ENCODE measurements around the gene OR2G6. TPM values are rescaled to one million over a fixed set of nuclear protein-coding genes. Genes with fewer than 3 reads are reported as not detected.

Gene OR2G6
- total and polyA plus RNA-seq, 9 of the 15 experiments (the other 6 are each of a cell fraction or from before 2014, with no cell fraction given) = not detected

DNA sequence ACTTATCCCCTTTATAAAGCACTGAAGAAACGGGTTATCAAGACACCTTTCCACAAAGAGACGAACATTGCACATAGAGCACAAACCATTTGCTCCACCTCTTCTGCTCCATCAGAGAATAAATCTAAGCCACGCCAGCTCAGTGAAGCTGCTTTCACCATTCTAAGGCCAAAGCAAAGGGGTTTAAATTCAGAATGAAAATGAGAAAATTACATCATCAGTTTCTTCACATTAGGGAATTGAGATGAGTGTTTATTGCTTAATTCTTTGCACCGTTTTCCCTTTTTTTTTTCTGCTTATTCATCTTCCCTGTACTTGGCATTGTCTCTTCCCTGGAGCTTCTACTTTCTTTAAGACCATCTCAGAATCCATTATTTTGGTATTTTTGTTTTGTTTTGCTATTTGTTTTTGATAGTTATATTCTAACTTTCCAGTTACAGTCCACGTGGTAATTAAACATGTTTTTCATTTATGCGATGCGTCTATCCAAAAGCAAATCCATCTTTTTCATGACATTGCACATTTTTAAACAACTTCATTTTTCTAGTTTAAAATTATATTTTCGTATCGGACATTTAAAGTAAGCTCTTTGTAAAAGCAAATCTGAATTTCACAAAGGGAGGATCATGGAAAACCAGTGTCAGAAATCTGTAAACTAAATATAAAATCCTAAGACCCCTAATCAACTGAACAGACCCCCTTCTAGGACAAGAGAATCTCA lies 68.5 kb downstream of the OR2G6 start:
- intact Hi-C loops (cut with micrococcal nuclease) = no loop called here
- 0% methylated on average over 6 of the region's 9 CpGs for WGBS (ENCODE audit: insufficient coverage, low coverage, missing lambda C conversion rate)
- FAIRE-seq = no peak

More for the DNA sequence above, 68.5 kb downstream of the OR2G6 start:
- no peaks in the 10 kb centered on the region for H3K9me3 ChIP-seq (replicated peaks; ENCODE audit: control insufficient read depth, insufficient read depth, low read depth, low read length)
- ChIA-PET CTCF (ENCODE audit: low intra/inter-chr PET ratio) (no interaction called here), POLR2A (no interaction called here)
- H2AFZ ChIP-seq (ENCODE audit: low read depth, low read length) = no peak overlapping the region
- H3K4me3 ChIP-seq = no peak overlapping the region
- H3K4me1 ChIP-seq (replicated peaks in 1 of 2; ENCODE audit: control insufficient read depth in 2 of 2, insufficient read depth in 2 of 2, low read length in 2 of 2) = no peaks in the 10 kb centered on the region
- H3K9ac ChIP-seq (ENCODE audit: insufficient read depth in 1 of 2, low read depth in 2 of 2, low read length in 2 of 2) = no peak overlapping the region
- no peak overlapping the region for H3K4me2 ChIP-seq (ENCODE audit: insufficient read depth, low read length)
- no peak for TF ChIP-seq TFAM (CRISPR knock-in tag; conservative IDR thresholded peaks at IDR 0.05)
- TF ChIP-seq, protein P1, sequence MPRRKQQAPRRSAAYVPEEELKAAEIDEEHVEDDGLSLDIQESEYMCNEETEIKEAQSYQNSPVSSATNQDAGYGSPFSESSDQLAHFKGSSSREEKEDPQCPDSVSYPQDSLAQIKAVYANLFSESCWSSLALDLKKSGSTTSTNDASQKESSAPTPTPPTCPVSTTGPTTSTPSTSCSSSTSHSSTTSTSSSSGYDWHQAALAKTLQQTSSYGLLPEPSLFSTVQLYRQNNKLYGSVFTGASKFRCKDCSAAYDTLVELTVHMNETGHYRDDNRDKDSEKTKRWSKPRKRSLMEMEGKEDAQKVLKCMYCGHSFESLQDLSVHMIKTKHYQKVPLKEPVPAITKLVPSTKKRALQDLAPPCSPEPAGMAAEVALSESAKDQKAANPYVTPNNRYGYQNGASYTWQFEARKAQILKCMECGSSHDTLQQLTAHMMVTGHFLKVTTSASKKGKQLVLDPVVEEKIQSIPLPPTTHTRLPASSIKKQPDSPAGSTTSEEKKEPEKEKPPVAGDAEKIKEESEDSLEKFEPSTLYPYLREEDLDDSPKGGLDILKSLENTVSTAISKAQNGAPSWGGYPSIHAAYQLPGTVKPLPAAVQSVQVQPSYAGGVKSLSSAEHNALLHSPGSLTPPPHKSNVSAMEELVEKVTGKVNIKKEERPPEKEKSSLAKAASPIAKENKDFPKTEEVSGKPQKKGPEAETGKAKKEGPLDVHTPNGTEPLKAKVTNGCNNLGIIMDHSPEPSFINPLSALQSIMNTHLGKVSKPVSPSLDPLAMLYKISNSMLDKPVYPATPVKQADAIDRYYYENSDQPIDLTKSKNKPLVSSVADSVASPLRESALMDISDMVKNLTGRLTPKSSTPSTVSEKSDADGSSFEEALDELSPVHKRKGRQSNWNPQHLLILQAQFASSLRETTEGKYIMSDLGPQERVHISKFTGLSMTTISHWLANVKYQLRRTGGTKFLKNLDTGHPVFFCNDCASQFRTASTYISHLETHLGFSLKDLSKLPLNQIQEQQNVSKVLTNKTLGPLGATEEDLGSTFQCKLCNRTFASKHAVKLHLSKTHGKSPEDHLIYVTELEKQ (CRISPR knock-in tag; IDR thresholded peaks at IDR 0.05) = no peak
- in situ Hi-C loops (cut with MboI) = no loop called here
- no peaks in the 10 kb centered on the region for H4K20me1 ChIP-seq (replicated peaks; ENCODE audit: control insufficient read depth, insufficient read depth, low read length)
- DNase-seq (ENCODE audit: extremely low read depth in 1 of 4, low spot score in 3 of 4) = no peak
- no peaks in the 10 kb centered on the region for H3K9me1 ChIP-seq (ENCODE audit: control insufficient read depth, insufficient read depth, low read length)
- no peaks in the 10 kb centered on the region for H3K36me3 ChIP-seq (ENCODE audit: control insufficient read depth, insufficient read depth, low read length)
- H3K27ac ChIP-seq (ENCODE audit: extremely low read depth, low read depth, low read length) = no peak overlapping the region
- BruUV-seq (replicated peaks) = no TSS peak
- no peaks in the 10 kb centered on the region for H3K27me3 ChIP-seq (ENCODE audit: control insufficient read depth in 2 of 2, insufficient read depth in 2 of 2, low read length in 2 of 2)
- ATAC-seq = no peak
- no peaks in the 10 kb centered on the region for H3K79me2 ChIP-seq (ENCODE audit: control insufficient read depth, insufficient read depth, low read length)

Other genes starting within 250 kb of the OR2G6 start
Only the 7 nearest of the 18 such genes appear.
- gene OR2T1, start 105.0 kb upstream of the OR2G6 start, total RNA-seq (2014; rRNA removed) = not detected in 2 replicates
- not detected in 2 replicates for gene OR2T1, start 105.0 kb upstream of the OR2G6 start, total RNA-seq (2014; rRNA removed; fragmentation: Illumina TruSeq; extraction: Trizol)
- not detected in 2 replicates for gene OR2T1, start 105.0 kb upstream of the OR2G6 start, total RNA-seq (2015; rRNA removed; fragmentation: Illumina TruSeq; extraction: Trizol)
- not detected in 2 replicates for gene OR2T1, start 105.0 kb upstream of the OR2G6 start, total RNA-seq (2021)
- gene OR2T1, start 105.0 kb upstream of the OR2G6 start, polyA plus RNA-seq (2011; rRNA removed) = not detected in 2 replicates
- not detected in 2 replicates for gene OR2T1, start 105.0 kb upstream of the OR2G6 start, polyA plus RNA-seq (2014; fragmentation: Illumina TruSeq; extraction: Trizol)
- gene OR2T1, start 105.0 kb upstream of the OR2G6 start, polyA plus RNA-seq (2014; fragmentation: Nextera tagmentation; extraction: Ambion mirVana) = not detected
- gene OR2T1, start 105.0 kb upstream of the OR2G6 start, polyA plus RNA-seq (2014; rRNA removed) = not detected in 2 replicates
- not detected in 2 replicates for gene OR2T2, start 62.4 kb upstream of the OR2G6 start, total RNA-seq (2014; rRNA removed)
- not detected in 2 replicates for gene OR2T2, start 62.4 kb upstream of the OR2G6 start, total RNA-seq (2014; rRNA removed; fragmentation: Illumina TruSeq; extraction: Trizol)
- not detected in 2 replicates for gene OR2T2, start 62.4 kb upstream of the OR2G6 start, total RNA-seq (2015; rRNA removed; fragmentation: Illumina TruSeq; extraction: Trizol)
- not detected in 2 replicates for gene OR2T2, start 62.4 kb upstream of the OR2G6 start, total RNA-seq (2021)
- not detected in 2 replicates for gene OR2T2, start 62.4 kb upstream of the OR2G6 start, polyA plus RNA-seq (2011; rRNA removed)
- not detected in 2 replicates for gene OR2T2, start 62.4 kb upstream of the OR2G6 start, polyA plus RNA-seq (2014; fragmentation: Illumina TruSeq; extraction: Trizol)
- not detected for gene OR2T2, start 62.4 kb upstream of the OR2G6 start, polyA plus RNA-seq (2014; fragmentation: Nextera tagmentation; extraction: Ambion mirVana)
- not detected in 2 replicates for gene OR2T2, start 62.4 kb upstream of the OR2G6 start, polyA plus RNA-seq (2014; rRNA removed)
- gene OR2T3, start 34.7 kb upstream of the OR2G6 start, total RNA-seq (2014; rRNA removed) = not detected in 2 replicates
- gene OR2T3, start 34.7 kb upstream of the OR2G6 start, total RNA-seq (2014; rRNA removed; fragmentation: Illumina TruSeq; extraction: Trizol) = not detected in 2 replicates
- gene OR2T3, start 34.7 kb upstream of the OR2G6 start, total RNA-seq (2015; rRNA removed; fragmentation: Illumina TruSeq; extraction: Trizol) = not detected in 2 replicates
- not detected in 2 replicates for gene OR2T3, start 34.7 kb upstream of the OR2G6 start, total RNA-seq (2021)
- gene OR2T3, start 34.7 kb upstream of the OR2G6 start, polyA plus RNA-seq (2011; rRNA removed) = not detected in 2 replicates
- not detected in 2 replicates for gene OR2T3, start 34.7 kb upstream of the OR2G6 start, polyA plus RNA-seq (2014; fragmentation: Illumina TruSeq; extraction: Trizol)
- not detected for gene OR2T3, start 34.7 kb upstream of the OR2G6 start, polyA plus RNA-seq (2014; fragmentation: Nextera tagmentation; extraction: Ambion mirVana)
- gene OR2T3, start 34.7 kb upstream of the OR2G6 start, polyA plus RNA-seq (2014; rRNA removed) = not detected in 2 replicates
- not detected in 2 replicates for gene OR2T5, start 19.5 kb upstream of the OR2G6 start, total RNA-seq (2014; rRNA removed)
- gene OR2T5, start 19.5 kb upstream of the OR2G6 start, total RNA-seq (2014; rRNA removed; fragmentation: Illumina TruSeq; extraction: Trizol) = not detected in 2 replicates
- gene OR2T5, start 19.5 kb upstream of the OR2G6 start, total RNA-seq (2015; rRNA removed; fragmentation: Illumina TruSeq; extraction: Trizol) = not detected in 2 replicates
- not detected in 2 replicates for gene OR2T5, start 19.5 kb upstream of the OR2G6 start, total RNA-seq (2021)
- not detected in 2 replicates for gene OR2T5, start 19.5 kb upstream of the OR2G6 start, polyA plus RNA-seq (2011; rRNA removed)
- not detected in 2 replicates for gene OR2T5, start 19.5 kb upstream of the OR2G6 start, polyA plus RNA-seq (2014; fragmentation: Illumina TruSeq; extraction: Trizol)
- not detected for gene OR2T5, start 19.5 kb upstream of the OR2G6 start, polyA plus RNA-seq (2014; fragmentation: Nextera tagmentation; extraction: Ambion mirVana)
- gene OR2T5, start 19.5 kb upstream of the OR2G6 start, polyA plus RNA-seq (2014; rRNA removed) = not detected in 2 replicates
- gene OR2T29, start 54.7 kb downstream of the OR2G6 start, total RNA-seq (2014; rRNA removed) = not detected in 2 replicates
- gene OR2T29, start 54.7 kb downstream of the OR2G6 start, total RNA-seq (2014; rRNA removed; fragmentation: Illumina TruSeq; extraction: Trizol) = not detected in 2 replicates
- gene OR2T29, start 54.7 kb downstream of the OR2G6 start, total RNA-seq (2015; rRNA removed; fragmentation: Illumina TruSeq; extraction: Trizol) = not detected in 2 replicates
- gene OR2T29, start 54.7 kb downstream of the OR2G6 start, total RNA-seq (2021) = not detected in 2 replicates
- not detected in 2 replicates for gene OR2T29, start 54.7 kb downstream of the OR2G6 start, polyA plus RNA-seq (2011; rRNA removed)
- gene OR2T29, start 54.7 kb downstream of the OR2G6 start, polyA plus RNA-seq (2014; fragmentation: Illumina TruSeq; extraction: Trizol) = not detected in 2 replicates
- not detected for gene OR2T29, start 54.7 kb downstream of the OR2G6 start, polyA plus RNA-seq (2014; fragmentation: Nextera tagmentation; extraction: Ambion mirVana)
- not detected in 2 replicates for gene OR2T29, start 54.7 kb downstream of the OR2G6 start, polyA plus RNA-seq (2014; rRNA removed)
- not detected in 2 replicates for gene OR2T34, start 66.7 kb downstream of the OR2G6 start, total RNA-seq (2014; rRNA removed)
- not detected in 2 replicates for gene OR2T34, start 66.7 kb downstream of the OR2G6 start, total RNA-seq (2014; rRNA removed; fragmentation: Illumina TruSeq; extraction: Trizol)
- gene OR2T34, start 66.7 kb downstream of the OR2G6 start, total RNA-seq (2015; rRNA removed; fragmentation: Illumina TruSeq; extraction: Trizol) = not detected in 2 replicates
- not detected in 2 replicates for gene OR2T34, start 66.7 kb downstream of the OR2G6 start, total RNA-seq (2021)
- not detected in 2 replicates for gene OR2T34, start 66.7 kb downstream of the OR2G6 start, polyA plus RNA-seq (2011; rRNA removed)
- gene OR2T34, start 66.7 kb downstream of the OR2G6 start, polyA plus RNA-seq (2014; fragmentation: Illumina TruSeq; extraction: Trizol) = not detected in 2 replicates
- not detected for gene OR2T34, start 66.7 kb downstream of the OR2G6 start, polyA plus RNA-seq (2014; fragmentation: Nextera tagmentation; extraction: Ambion mirVana)
- not detected in 2 replicates for gene OR2T34, start 66.7 kb downstream of the OR2G6 start, polyA plus RNA-seq (2014; rRNA removed)
- not detected in 2 replicates for gene OR2T10, start 89.6 kb downstream of the OR2G6 start, total RNA-seq (2014; rRNA removed)
- gene OR2T10, start 89.6 kb downstream of the OR2G6 start, total RNA-seq (2014; rRNA removed; fragmentation: Illumina TruSeq; extraction: Trizol) = not detected in 2 replicates
- not detected in 2 replicates for gene OR2T10, start 89.6 kb downstream of the OR2G6 start, total RNA-seq (2015; rRNA removed; fragmentation: Illumina TruSeq; extraction: Trizol)
- gene OR2T10, start 89.6 kb downstream of the OR2G6 start, total RNA-seq (2021) = not detected in 2 replicates
- not detected in 2 replicates for gene OR2T10, start 89.6 kb downstream of the OR2G6 start, polyA plus RNA-seq (2011; rRNA removed)
- gene OR2T10, start 89.6 kb downstream of the OR2G6 start, polyA plus RNA-seq (2014; fragmentation: Illumina TruSeq; extraction: Trizol) = not detected in 2 replicates
- gene OR2T10, start 89.6 kb downstream of the OR2G6 start, polyA plus RNA-seq (2014; fragmentation: Nextera tagmentation; extraction: Ambion mirVana) = not detected
- gene OR2T10, start 89.6 kb downstream of the OR2G6 start, polyA plus RNA-seq (2014; rRNA removed) = not detected in 2 replicates

Data from K562 (cell line).